Suprapubic skin (tissue), 3 donors: Measurements from ENCODE around the gene PCDH12.

Experiments used
- EP300 ChIP-seq: sonication (generic); formaldehyde crosslinking; IDR thresholded peaks from one replicate; pipeline ENCODE4 v1.6.1; 2017; ENCODE audit warnings: antibody characterized with exemption
- POLR2A ChIP-seq, 2 donors: fragments of 450-650 bp; IDR thresholded peaks; one replicate each; pipeline ENCODE4 v1.6.1; 2017; ENCODE audit warnings: antibody characterized with exemption in 2 of 2, mild to moderate bottlenecking in 2 of 2, moderate library complexity in 2 of 2
- TF ChIP-seq, protein P1 (sequence below), 2 donors: fragments of 200-600 bp in 1 of 2; fragments of 450-650 bp in 1 of 2; sonication (generic) in 1 of 2; IDR thresholded peaks; one replicate each; pipeline ENCODE4 v1.5.1; 2016 to 2019; ENCODE audit warnings: antibody characterized with exemption in 2 of 2, mild to moderate bottlenecking in 1 of 2, moderate library complexity in 1 of 2

DNA sequence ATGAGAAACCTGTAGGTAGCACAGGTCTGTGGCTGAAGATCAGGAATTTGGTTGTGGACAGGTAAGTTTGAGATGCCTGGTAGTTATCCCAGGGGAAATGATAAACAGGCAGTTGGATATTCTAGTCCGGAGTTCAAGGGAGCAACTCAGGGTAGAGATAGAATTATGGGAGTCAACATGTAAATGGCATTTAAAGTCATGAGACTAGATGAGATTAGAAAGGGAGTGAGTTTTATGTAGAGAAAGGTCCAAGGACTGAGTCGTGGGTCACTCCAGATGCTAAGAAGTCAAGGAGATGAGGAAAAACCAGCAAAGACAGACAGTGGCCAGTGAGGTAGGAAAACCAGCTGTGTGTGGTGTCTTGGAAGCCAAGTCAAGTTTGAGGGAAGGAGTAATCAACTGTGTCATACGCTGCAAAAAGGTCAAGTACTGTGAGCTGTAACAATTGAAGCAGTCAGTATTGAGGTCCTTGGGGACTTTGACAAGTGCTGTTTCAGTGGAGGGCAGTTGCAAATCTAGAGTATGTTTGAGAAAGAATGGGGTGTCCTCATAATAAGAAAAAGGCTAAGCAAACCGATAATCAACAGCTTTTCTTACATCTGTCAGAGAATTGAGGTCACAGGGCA, 36.6 kb upstream of the PCDH12 start:
- TF ChIP-seq, protein P1, sequence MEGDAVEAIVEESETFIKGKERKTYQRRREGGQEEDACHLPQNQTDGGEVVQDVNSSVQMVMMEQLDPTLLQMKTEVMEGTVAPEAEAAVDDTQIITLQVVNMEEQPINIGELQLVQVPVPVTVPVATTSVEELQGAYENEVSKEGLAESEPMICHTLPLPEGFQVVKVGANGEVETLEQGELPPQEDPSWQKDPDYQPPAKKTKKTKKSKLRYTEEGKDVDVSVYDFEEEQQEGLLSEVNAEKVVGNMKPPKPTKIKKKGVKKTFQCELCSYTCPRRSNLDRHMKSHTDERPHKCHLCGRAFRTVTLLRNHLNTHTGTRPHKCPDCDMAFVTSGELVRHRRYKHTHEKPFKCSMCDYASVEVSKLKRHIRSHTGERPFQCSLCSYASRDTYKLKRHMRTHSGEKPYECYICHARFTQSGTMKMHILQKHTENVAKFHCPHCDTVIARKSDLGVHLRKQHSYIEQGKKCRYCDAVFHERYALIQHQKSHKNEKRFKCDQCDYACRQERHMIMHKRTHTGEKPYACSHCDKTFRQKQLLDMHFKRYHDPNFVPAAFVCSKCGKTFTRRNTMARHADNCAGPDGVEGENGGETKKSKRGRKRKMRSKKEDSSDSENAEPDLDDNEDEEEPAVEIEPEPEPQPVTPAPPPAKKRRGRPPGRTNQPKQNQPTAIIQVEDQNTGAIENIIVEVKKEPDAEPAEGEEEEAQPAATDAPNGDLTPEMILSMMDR (IDR thresholded peaks at IDR 0.05), result no peak
- no peak for TF ChIP-seq POLR2A (IDR thresholded peaks at IDR 0.05)
- TF ChIP-seq EP300, result no peak
